H1 (cell line): ENCODE data around the gene ZC3H18. TPM values are rescaled to one million over a fixed set of nuclear protein-coding genes. Genes with fewer than 3 reads are reported as not detected.

Experiments used
- CTBP2 ChIP-seq: IDR thresholded peaks from 2 replicates; pipeline ENCODE4 v1.7.0; 2011; ENCODE audit warnings: borderline replicate concordance, mild to moderate bottlenecking, moderate library complexity, mixed read lengths, low read length; ENCODE audit not compliant: insufficient read depth, insufficient read length
- MAX ChIP-seq: IDR thresholded peaks from 2 replicates; pipeline ENCODE4 v1.6.1; 2012; ENCODE audit warnings: inconsistent platforms
- PHF8 ChIP-seq: fragments of 200-600 bp; sonication (generic); conservative IDR thresholded peaks from 2 replicates; pipeline ENCODE4 v1.7.1; 2012; ENCODE audit warnings: low read depth, mild to moderate bottlenecking, inconsistent platforms, low read length, moderate library complexity
- RFX5 ChIP-seq: IDR thresholded peaks from 2 replicates; pipeline ENCODE4 v1.6.1; 2011; ENCODE audit warnings: low read depth, low read length, improper control_type of control experiment, borderline replicate concordance
- SIN3A ChIP-seq, 2 experiments: IDR thresholded peaks in 1 of 2; conservative IDR thresholded peaks in 1 of 2; 2 replicates each; pipeline ENCODE4 v1.6.1; 2011 to 2012; ENCODE audit warnings: low read length in 2 of 2, improper control_type of control experiment in 1 of 2, low read depth in 1 of 2, mild to moderate bottlenecking in 1 of 2
- TAF7 ChIP-seq: optimal IDR thresholded peaks from 2 replicates; pipeline ENCODE3; 2011; ENCODE audit warnings: low read depth, mild to moderate bottlenecking, inconsistent platforms, low read length, moderate library complexity, borderline replicate concordance
- polyA plus RNA-seq, 7 experiments: library from polyadenylated mRNA; depleted of rRNA in 3 of 7; stranded (reverse) in 5 of 7; unstranded in 2 of 7; fragments of >200 nt in 5 of 7; fragments of 200-250 nt in 2 of 7; gene quantifications; 1 replicate in 5 of 7; 2 replicates in 1 of 7; 4 replicates in 1 of 7; pipeline versions ENCODE4 v1.2.1 to v1.2.3, GENCODE V29; 2011 to 2013; ENCODE audit warnings: missing spikeins in 2 of 7, mixed read lengths in 2 of 7
- total RNA-seq: library from RNA; stranded (reverse); fragmentation: NEBNext Ultra II Directional; extraction: Animal tissue kit (Norgen Biotek cat#: 25700); gene quantifications from 2 replicates; pipeline ENCODE4 v1.2.1, GENCODE V29; 2021
- TF ChIP-seq, protein P1 (sequence below), 3 experiments: IDR thresholded peaks; 1 replicate in 2 of 3; 2 replicates in 1 of 3; pipeline versions ENCODE4 v1.5.1 to v1.6.1; 2011; ENCODE audit warnings: low read length in 3 of 3, mild to moderate bottlenecking in 3 of 3, inconsistent platforms in 2 of 3, low read depth in 1 of 3, moderate library complexity in 1 of 3; ENCODE audit not compliant: insufficient read depth in 1 of 3; ENCODE audit errors: control extremely low read depth in 1 of 3

The ZC3H18 gene
- total and polyA plus RNA-seq, 2 of the 8 experiments (the other 6 are each of a cell fraction or from before 2014, with no cell fraction given), result 12.1 to 73.2 TPM

GRCh38 chr16:88633684-88634140 is 63.5 kb downstream of the ZC3H18 start (continued):
- TF ChIP-seq CTBP2 (no peak), TAF7 (no peak), MAX (no peak; the same call in 1 of the 2 replicates), RFX5 (no peak), SIN3A (conservative IDR thresholded peaks at IDR 0.05 in 1 of 2, IDR thresholded peaks at IDR 0.05 in 1 of 2; ENCODE audit: low read depth in 1 of 2, low read length in 2 of 2) (peak; percentile 40 to 68; a peak in 1 of 4 replicates), PHF8 (no peak)
- TF ChIP-seq, protein P1, sequence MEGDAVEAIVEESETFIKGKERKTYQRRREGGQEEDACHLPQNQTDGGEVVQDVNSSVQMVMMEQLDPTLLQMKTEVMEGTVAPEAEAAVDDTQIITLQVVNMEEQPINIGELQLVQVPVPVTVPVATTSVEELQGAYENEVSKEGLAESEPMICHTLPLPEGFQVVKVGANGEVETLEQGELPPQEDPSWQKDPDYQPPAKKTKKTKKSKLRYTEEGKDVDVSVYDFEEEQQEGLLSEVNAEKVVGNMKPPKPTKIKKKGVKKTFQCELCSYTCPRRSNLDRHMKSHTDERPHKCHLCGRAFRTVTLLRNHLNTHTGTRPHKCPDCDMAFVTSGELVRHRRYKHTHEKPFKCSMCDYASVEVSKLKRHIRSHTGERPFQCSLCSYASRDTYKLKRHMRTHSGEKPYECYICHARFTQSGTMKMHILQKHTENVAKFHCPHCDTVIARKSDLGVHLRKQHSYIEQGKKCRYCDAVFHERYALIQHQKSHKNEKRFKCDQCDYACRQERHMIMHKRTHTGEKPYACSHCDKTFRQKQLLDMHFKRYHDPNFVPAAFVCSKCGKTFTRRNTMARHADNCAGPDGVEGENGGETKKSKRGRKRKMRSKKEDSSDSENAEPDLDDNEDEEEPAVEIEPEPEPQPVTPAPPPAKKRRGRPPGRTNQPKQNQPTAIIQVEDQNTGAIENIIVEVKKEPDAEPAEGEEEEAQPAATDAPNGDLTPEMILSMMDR (IDR thresholded peaks at IDR 0.05; ENCODE audit: control extremely low read depth in 1 of 3, insufficient read depth in 1 of 3, low read depth in 1 of 3, low read length in 3 of 3), result peak; percentile 62 to 79 (median 77)
